Measurements from ENCODE around the gene CTU2. TPM values are rescaled to one million over a fixed set of nuclear protein-coding genes. Genes with fewer than 3 reads are reported as not detected.

The CTU2 gene
- total RNA-seq, 1 experiment from 2014 or later, result 54.9 TPM

- Mint-ChIP-seq H3K36me3 (ENCODE audit: insufficient read depth, unreplicated experiment) (peaks cover 4% of the 10 kb centered on the region), H3K27ac (ENCODE audit: unreplicated experiment) (no peak overlapping the region), H3K9me3 (ENCODE audit: unreplicated experiment) (no peaks in the 10 kb centered on the region), H3K4me1 (ENCODE audit: low read depth, unreplicated experiment) (peaks cover 13% of the 10 kb centered on the region), H3K27me3 (ENCODE audit: insufficient read depth, unreplicated experiment) (no peaks in the 10 kb centered on the region), H3K4me3 (ENCODE audit: unreplicated experiment) (no peak overlapping the region)
- no peaks in the 10 kb centered on the region for H3K9me3 ChIP-seq
- H3K36me3 ChIP-seq (ENCODE audit: control insufficient read depth, insufficient read depth, low read length), result no peaks in the 10 kb centered on the region
- no TSS peak for BruUV-seq (replicated peaks)
- no peaks in the 10 kb centered on the region for H3K27me3 ChIP-seq (replicated peaks; ENCODE audit: control insufficient read depth, insufficient read depth, low read length)
- ChIA-PET CTCF (no interaction called here), POLR2A (no interaction called here)
- peaks cover 16% of the 10 kb centered on the region for H3K4me1 ChIP-seq
- intact Hi-C loops (cut with micrococcal nuclease; ENCODE audit: unreplicated experiment), result no loop called here
- no peak overlapping the region for H3K4me3 ChIP-seq (ENCODE audit: low read depth, low read length)
- TF ChIP-seq, protein P1, sequence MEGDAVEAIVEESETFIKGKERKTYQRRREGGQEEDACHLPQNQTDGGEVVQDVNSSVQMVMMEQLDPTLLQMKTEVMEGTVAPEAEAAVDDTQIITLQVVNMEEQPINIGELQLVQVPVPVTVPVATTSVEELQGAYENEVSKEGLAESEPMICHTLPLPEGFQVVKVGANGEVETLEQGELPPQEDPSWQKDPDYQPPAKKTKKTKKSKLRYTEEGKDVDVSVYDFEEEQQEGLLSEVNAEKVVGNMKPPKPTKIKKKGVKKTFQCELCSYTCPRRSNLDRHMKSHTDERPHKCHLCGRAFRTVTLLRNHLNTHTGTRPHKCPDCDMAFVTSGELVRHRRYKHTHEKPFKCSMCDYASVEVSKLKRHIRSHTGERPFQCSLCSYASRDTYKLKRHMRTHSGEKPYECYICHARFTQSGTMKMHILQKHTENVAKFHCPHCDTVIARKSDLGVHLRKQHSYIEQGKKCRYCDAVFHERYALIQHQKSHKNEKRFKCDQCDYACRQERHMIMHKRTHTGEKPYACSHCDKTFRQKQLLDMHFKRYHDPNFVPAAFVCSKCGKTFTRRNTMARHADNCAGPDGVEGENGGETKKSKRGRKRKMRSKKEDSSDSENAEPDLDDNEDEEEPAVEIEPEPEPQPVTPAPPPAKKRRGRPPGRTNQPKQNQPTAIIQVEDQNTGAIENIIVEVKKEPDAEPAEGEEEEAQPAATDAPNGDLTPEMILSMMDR (IDR thresholded peaks at IDR 0.05; ENCODE audit: insufficient read depth in 1 of 2, low read depth in 1 of 2, low read length in 1 of 2, severe bottlenecking in 1 of 2, unreplicated experiment in 1 of 2), result no peak
- no peak for DNase-seq
Observed at GRCh38 chr16:88691924-88692560, 14.3 kb upstream of the CTU2 start.

DNA sequence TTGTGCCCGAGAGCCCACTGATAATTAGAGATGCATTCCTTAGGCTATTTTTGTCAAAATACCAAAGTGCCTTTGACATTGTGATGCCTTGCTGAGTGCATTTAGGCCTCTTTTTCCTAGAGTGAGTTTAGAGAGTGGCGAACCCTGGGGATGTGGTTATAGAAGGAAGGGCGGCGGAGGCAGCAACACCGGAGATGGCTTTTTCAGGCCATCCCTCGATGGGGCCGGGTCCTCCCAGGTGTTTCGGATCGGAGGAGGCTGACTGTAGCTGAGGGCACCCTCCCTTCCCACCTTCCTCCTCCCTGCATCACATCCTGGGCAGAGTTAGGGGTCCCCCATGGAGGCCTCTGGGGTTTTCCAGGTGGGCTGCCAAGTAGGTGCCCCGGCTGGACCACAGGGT, 13.4 kb upstream of the CTU2 start:
- DNase-seq, result no peak
- peaks cover 10% of the 10 kb centered on the region for H3K4me1 Mint-ChIP-seq (ENCODE audit: low read depth, unreplicated experiment)
- H3K36me3 Mint-ChIP-seq (ENCODE audit: insufficient read depth, unreplicated experiment), result peaks cover 4% of the 10 kb centered on the region
- no TSS peak for BruUV-seq (replicated peaks)
- POLR2A ChIA-PET, result no interaction called here
- no peaks in the 10 kb centered on the region for H3K36me3 ChIP-seq (ENCODE audit: control insufficient read depth, insufficient read depth, low read length)
- intact Hi-C loops (cut with micrococcal nuclease; ENCODE audit: unreplicated experiment), result no loop called here
- H3K27ac Mint-ChIP-seq (ENCODE audit: unreplicated experiment), result no peak overlapping the region
- H3K9me3 Mint-ChIP-seq (ENCODE audit: unreplicated experiment), result no peaks in the 10 kb centered on the region
- no peaks in the 10 kb centered on the region for H3K9me3 ChIP-seq
- H3K27me3 ChIP-seq (replicated peaks; ENCODE audit: control insufficient read depth, insufficient read depth, low read length), result no peaks in the 10 kb centered on the region
- no peak overlapping the region for H3K4me3 Mint-ChIP-seq (ENCODE audit: unreplicated experiment)
- CTCF ChIA-PET, result no interaction called here
- H3K4me3 ChIP-seq (ENCODE audit: low read depth, low read length), result no peak overlapping the region
- H3K4me1 ChIP-seq, result peaks cover 8% of the 10 kb centered on the region
- TF ChIP-seq, protein P1 (IDR thresholded peaks at IDR 0.05; ENCODE audit: insufficient read depth in 1 of 2, low read depth in 1 of 2, low read length in 1 of 2, severe bottlenecking in 1 of 2, unreplicated experiment in 1 of 2), result no peak
- no peaks in the 10 kb centered on the region for H3K27me3 Mint-ChIP-seq (ENCODE audit: insufficient read depth, unreplicated experiment)

- no peaks in the 10 kb centered on the region for H3K9me3 Mint-ChIP-seq (ENCODE audit: unreplicated experiment)
- H3K36me3 ChIP-seq (ENCODE audit: control insufficient read depth, insufficient read depth, low read length), result no peaks in the 10 kb centered on the region
- peaks cover under 1% of the 10 kb centered on the region; the same call in 1 of the 2 replicates for H3K4me1 ChIP-seq
- no peaks in the 10 kb centered on the region for H3K9me3 ChIP-seq
- no peak for DNase-seq
- no peak overlapping the region for H3K27ac Mint-ChIP-seq (ENCODE audit: unreplicated experiment)
- H3K36me3 Mint-ChIP-seq (ENCODE audit: insufficient read depth, unreplicated experiment), result no peaks in the 10 kb centered on the region
- POLR2A ChIA-PET, result no interaction called here
- TF ChIP-seq, protein P1 (IDR thresholded peaks at IDR 0.05; ENCODE audit: insufficient read depth in 1 of 2, low read depth in 1 of 2, low read length in 1 of 2, severe bottlenecking in 1 of 2, unreplicated experiment in 1 of 2), result no peak
- H3K4me3 Mint-ChIP-seq (ENCODE audit: unreplicated experiment), result no peak overlapping the region
- no peaks in the 10 kb centered on the region for H3K27me3 ChIP-seq (replicated peaks; ENCODE audit: control insufficient read depth, insufficient read depth, low read length)
- H3K4me1 Mint-ChIP-seq (ENCODE audit: low read depth, unreplicated experiment), result peaks cover 3% of the 10 kb centered on the region
- CTCF ChIA-PET, result no interaction called here
- BruUV-seq (replicated peaks), result no TSS peak
- no peak overlapping the region for H3K4me3 ChIP-seq (ENCODE audit: low read depth, low read length)
- intact Hi-C loops (cut with micrococcal nuclease; ENCODE audit: unreplicated experiment), result no loop called here
- no peaks in the 10 kb centered on the region for H3K27me3 Mint-ChIP-seq (ENCODE audit: insufficient read depth, unreplicated experiment)
Observed at GRCh38 chr16:88693420-88694177, 12.7 kb upstream of the CTU2 start.
